Suppressor macrophage treated with lipopolysaccharide for 1 hour (primary cell): ENCODE measurements around the gene TIMM17A.
"Not testable (repeated sequence)": the region's sequence is repeated elsewhere in the genome, so short reads cannot be mapped to it uniquely, and the experiment has no call there.

Source experiments
- DNase-seq, 3 donors: peaks; one replicate each; pipeline ENCODE4 v3.0.0-alpha.2; 2020 to 2022

Gene TIMM17A

GRCh38 chr1:201955009-201955728 is at the start of gene TIMM17A:
TIMM17A (plus strand) TSS chr1:201955503; CDS start chr1:201955527, 24 bp downstream.
- peak; percentile 100 for DNase-seq

DNA sequence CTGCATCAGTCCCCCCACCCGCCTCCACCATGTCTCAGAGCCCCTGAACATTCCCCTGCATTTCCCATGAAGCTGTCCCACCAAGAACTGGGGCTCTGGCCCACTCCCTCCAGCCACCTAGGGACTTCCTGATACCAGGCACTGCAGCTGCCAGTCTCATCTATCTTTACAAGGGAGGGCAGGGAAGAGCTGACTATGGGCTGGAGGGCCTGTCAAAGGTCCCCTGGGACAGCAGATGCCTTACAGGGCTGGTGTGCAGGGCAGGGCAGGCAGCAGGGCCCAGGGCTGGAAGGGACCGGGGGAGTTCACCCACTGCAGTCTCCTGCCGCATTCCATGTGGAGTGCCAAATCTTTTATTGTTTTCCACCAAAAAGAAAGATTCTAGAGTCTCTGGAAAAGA is 49.0 kb upstream of the TIMM17A start:
- DNase-seq, result no peak

GRCh38 chr1:201907621-201908020 is 47.7 kb upstream of the TIMM17A start:
- DNase-seq, result no peak

DNA sequence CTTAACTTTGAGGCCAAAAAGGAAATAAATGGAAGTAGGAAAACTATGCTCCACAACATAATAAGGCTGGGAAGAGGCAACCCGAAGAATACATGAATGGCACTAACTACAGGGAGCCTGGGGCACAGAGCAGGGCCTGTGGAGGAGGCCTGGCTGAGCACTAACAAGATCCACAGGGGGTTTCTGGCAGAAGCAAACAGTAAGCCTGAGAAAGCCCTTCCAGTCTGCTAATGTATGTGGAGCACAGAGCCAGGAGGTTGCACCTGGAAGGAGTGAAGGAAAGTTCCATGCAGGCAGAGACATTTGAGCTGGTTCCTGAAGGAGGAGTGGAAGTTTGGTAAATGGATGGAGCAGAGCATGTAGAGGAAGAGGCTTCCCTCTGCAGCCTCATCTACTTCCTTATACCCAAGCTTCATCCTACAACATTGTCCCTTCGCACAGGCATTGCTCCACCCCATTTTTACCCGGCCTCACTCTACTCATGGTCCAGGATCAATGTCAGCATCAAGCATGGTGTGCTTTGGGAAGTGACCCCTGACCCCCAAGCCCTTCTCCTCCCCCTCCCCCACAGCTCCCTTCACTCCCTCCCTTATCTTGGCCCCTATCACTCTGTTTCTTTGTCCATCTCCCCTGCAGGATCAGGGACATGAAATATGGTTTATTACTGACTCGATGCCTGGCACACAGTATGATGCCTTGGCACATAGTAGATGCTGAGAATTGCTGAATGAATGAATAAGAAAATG is 43.3 kb upstream of the TIMM17A start:
- DNase-seq, result no peak

GRCh38 chr1:201912832-201913231 is 42.5 kb upstream of the TIMM17A start:
- no peak for DNase-seq

DNA sequence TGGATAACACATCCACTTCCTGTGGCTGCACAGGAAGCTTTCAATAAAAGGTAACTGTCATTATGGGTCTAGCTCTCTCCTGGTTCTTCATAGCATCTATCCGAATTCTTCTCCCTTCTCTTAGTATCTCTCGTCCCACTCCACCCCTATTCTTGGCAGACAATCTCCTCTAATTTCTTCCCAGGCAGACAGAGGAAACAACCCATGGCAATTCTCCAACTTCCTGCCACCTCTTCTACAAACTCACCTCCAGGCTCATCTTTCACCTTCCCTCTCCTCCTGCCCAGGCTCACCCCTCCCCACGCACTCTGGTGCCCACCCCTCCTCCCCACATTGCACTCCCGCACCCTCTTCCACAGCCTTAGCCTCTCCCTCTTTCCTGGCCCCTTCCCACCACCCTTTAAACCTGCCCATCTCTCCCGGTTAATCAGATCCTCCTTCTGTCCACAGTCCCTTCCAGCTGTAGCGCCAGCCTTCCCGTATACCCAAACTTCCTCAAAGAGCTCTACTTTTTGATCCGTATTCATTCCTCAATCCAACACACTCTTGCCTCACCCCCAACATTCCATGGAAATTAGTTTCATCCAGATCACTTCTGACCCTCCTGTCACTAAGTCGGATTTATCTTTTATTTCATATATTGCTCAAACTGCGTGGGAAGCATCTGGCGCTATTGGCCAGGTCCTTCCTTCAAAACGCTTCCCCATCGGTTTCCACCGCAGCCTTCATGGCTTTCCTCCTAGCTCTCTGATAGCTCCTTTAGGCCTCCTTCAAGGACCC is 40.7 kb upstream of the TIMM17A start:
- DNase-seq, result no peak

DNA sequence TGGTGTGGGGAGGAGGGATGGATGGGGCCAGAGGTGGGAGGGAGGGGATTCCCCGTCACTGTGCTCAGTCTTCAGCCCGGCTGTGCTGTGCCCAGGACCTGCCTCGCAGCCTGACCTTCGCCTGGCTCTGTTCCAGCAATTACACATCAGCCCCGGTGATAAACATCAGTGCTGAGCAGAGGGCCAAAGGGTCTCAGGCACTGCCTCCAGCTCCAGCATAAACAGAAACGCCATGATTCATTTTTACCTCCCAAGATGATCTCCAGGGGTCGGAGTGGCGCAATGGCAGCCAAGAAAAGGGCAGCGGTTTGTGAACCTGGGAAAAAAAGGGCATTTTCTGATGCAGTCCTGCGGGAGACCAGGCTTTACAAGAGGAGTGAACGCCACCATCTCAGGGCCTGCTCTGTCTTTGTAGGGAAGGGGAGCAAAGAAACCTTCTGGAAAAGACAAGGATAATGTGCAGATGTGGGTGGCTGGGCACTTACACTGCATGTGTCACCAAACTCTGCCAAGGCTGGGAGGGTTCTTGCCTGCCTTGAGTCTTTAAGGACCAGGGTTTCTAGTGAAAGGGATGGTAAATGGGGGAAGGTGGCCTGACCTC is 38.6 kb upstream of the TIMM17A start:
- DNase-seq, result peak in 1 of 3 donors; percentile 24

DNA sequence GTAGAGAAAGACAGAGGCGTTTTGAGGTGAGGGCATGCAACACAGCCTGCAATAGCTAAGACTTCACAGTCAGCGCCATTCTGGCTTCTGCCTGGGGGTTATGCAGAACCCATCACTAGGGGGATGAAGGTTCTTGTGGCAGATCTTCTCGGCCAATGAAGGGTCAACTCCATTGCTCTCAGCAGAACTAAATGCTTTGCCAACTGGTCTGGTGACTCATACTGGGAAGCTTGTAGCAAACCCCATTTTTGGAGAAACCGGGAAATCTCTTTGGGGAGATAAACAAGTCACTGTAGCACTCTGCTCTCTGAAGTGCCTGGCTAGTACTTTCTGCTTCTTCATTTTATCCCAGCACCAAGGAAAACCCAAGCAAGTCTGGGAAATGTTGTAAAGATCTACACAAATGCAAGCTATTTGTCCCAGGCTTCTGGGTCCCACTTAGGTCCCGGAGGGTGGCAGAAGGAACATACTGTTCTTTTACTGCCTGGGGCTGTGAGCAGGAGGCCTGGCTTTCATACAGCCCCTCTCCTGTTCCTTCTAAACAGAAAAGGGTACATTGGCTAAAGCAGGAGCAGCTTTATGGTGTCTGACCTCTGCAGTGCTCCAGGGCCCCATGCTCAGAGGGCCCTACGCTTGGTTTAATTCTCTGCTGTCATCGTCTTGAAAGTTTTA is 37.8 kb upstream of the TIMM17A start:
- DNase-seq, result peak in 1 of 3 donors; percentile 14

GRCh38 chr1:201918343-201918742 is 37.0 kb upstream of the TIMM17A start:
- DNase-seq, result no peak

DNA sequence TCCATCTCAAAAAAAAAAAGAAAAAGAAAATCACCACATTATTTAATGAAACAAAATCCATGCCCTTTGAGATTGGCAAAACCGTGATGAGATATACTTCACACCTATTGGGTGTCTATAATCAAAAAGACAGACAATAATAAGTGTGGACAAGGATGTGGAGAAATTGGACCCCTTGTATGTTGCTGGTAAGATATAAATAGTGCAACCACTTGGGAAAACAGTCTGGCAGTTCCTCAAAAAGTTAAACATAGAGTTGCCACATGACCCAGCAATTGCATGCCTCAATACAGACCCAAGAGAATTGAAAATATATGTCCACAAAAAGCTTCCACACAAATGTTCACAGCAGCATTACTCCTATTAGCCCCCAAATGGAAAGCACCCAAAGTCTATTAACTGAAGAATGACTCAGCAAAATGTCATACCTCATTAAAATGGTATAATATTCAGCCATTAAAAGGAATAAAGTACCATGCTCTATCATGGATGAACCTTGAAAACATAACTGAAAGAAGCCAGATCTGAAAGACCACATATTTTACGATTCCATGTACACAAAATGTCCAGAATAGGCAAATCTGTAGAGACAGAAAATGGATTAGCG is 33.2 kb upstream of the TIMM17A start:
- DNase-seq, result no peak

GRCh38 chr1:201925301-201925567 is 30.1 kb upstream of the TIMM17A start:
- DNase-seq, result no peak

GRCh38 chr1:201925981-201926645 is 29.2 kb upstream of the TIMM17A start:
- DNase-seq, result no peak

- no peak for DNase-seq
Observed at GRCh38 chr1:201928266-201928665, 27.0 kb upstream of the TIMM17A start.

DNA sequence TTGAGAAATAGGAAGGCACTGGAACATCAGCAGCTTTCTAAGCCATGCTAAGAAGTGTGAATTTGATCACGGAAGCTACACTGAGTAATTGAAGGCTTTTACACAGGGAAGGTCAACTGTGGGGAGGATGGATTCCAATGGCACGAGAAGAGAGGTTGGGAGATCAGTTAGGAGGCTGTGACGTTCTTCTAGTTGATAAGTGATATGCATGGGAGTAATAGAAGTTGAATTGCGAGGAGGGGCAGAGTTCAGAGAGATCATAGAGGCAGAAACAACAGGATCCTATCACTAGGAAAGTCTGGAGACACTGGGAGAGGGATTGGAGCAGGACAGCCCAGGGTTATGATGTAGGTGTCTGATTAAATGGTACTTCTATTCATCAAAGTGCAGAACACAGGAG is 25.2 kb upstream of the TIMM17A start:
- no peak for DNase-seq

DNA sequence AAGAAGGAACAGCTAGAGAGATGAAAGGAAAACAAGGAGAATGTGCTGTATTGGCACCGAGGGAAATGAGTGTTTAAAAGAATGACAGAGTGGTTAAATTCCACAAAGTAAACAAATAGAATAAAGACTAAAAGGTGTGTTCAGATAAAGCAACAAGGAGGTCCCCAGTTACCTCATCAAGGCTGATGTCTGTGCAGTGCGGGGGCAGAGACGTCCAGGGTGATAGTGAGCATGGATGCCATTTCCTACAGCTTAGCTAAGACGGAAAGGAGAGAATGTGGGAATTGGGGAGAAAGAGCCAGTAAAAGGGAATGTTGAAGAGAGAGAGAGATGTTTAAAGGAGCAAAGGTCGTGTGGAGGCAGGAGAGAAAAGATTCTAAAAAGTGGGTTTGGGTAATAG is 24.5 kb upstream of the TIMM17A start:
- no peak for DNase-seq

- DNase-seq, result no peak
Observed at GRCh38 chr1:201933840-201934430, 21.4 kb upstream of the TIMM17A start.

DNA sequence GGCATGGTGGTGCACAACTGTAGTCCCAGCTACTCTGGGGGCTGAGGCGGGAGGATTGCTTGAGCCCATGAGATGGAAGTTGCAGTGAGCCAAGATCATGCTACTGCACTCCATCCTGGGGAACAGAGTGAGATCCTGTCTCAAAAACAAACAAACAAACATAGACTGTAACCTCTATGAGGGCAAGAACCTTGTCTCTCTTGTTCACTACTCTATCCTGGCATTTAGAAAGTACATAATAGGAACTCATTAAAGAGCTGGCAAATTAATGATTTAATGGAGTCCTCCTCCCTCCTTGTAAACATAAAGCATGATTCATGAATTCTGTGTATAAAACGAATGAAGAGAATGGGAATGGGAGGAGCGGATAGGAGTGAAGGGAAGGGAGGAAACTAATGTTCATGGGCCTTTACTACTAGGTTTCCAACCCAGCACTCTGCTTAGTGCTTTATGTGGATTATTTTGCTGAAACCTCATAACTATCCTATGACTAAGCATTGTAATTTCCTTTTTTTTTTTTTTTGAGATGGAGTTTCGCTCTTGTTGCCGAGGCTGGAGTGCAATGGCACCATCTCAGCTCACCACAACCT is 17.6 kb upstream of the TIMM17A start:
- DNase-seq, result peak; percentile 27 to 67 (median 62)

DNA sequence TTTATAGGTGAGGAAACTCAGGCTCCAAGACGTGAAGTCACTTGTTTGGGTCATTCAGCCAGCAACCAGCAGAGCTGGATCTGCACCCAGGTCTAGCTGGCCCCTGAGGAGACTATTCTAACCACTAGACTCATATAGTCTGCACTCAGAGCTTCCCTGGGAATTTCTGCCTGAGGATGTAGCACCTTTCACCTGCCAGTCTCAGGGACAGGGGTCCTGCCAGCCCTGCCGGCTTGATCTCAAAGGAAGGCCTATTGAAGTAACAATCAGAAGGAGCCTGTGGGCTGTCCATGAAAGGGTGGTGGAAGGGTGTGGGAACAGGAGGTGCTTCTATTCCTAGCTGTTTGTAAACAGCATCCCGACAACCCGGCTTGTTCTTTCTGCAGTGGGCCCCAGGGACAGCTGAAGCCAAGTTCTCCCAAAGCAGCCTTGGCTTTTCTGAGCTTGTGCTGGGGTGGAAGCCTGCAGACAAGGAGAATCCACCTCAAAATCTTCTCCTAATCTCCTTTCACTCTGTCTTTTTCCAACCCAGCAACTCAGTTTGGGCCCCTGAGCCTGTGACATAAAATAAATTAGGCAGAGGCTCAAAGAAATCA is 16.8 kb upstream of the TIMM17A start:
- DNase-seq, result no peak

DNA sequence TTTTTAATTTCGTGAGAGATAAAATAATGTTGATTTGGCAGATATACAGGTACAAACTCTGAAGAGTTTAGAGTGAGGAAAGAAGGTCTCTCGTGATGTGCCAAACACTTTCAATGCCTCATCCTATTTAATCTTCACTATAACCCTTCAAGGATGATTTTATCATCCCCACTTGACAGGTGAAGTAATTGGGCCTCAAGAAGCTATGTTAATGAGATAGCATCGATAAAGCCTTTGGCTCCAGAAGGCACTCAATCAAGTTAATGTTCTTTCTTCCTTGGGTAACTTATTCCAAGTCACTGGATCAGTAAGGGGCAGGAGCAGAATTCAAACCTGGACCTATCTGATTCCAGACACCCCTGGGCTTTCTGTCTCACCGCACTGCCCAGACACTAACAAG is 16.2 kb upstream of the TIMM17A start:
- DNase-seq, result no peak

- no peak for DNase-seq
Observed at GRCh38 chr1:201939574-201939973, 15.7 kb upstream of the TIMM17A start.

DNA sequence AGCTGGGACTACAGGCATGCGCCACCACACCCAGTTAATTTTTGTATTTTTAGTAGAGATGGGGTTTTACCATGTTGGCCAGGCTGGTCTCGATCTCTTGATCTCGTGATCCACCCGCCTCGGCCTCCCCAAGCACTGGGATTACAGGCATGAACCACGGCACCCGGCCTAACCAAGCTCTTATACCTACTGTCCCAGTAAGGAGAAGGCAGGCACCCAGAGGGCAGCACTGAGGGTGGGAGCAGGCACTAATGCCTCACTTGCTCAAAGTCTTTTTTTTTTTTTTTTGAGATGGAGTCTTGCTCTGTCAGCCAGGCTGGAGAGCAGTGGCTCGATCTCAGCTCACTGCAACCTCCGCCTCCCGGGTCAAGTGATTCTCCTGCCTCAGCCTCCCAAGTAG is 15.0 kb upstream of the TIMM17A start:
- DNase-seq, result not testable (repeated sequence)
